ENCODE results near the gene NOTCH4.
A peak's percentile ranks its signal among the peaks of the same experiment; 100 is the strongest.

The NOTCH4 gene

GRCh38 chr6:32171234-32171633 lies 52.6 kb downstream of the NOTCH4 start:
- Histone ChIP-seq H3K27ac (ENCODE audit: low read length, poor library complexity, severe bottlenecking) (no peak overlapping the region), H2BK120ac (ENCODE audit: low read depth, low read length) (no peak overlapping the region), H3K9ac (ENCODE audit: low read length) (no peak overlapping the region), H3K23ac (ENCODE audit: low read length in 2 of 2) (no peak overlapping the region), H2AFZ (ENCODE audit: low read depth, low read length) (no peak overlapping the region), H2BK12ac (ENCODE audit: low read length in 2 of 2) (peak overlapping the region in 1 of 2 experiments; percentile 17), H3K9me3 (ENCODE audit: control insufficient read depth, low read length) (no peaks in the 10 kb centered on the region), H4K8ac (ENCODE audit: low read length) (no peak overlapping the region), H3K36me3 (ENCODE audit: control insufficient read depth in 1 of 2, insufficient read depth in 2 of 2, low read depth in 1 of 2, low read length in 2 of 2) (peaks cover 52% of the 10 kb centered on the region in 2 experiments), H2BK15ac (ENCODE audit: low read depth, poor library complexity, severe bottlenecking) (no peak overlapping the region), H3K4me3 (ENCODE audit: insufficient read depth in 1 of 2, low read depth in 1 of 2, low read length in 2 of 2) (no peak overlapping the region), H3K18ac (ENCODE audit: low read depth in 1 of 2, low read length in 2 of 2) (no peak overlapping the region), H3K27me3 (ENCODE audit: control insufficient read depth in 1 of 2, insufficient read depth in 1 of 2, low read length in 2 of 2) (no peaks in the 10 kb centered on the region), H3K4me1 (ENCODE audit: control insufficient read depth, insufficient read depth, low read depth, low read length) (peaks cover 21% of the 10 kb centered on the region), H2BK5ac (ENCODE audit: low read depth, low read length, poor library complexity, severe bottlenecking) (no peak overlapping the region), H3K4ac (ENCODE audit: low read depth in 1 of 2, low read length in 2 of 2) (no peak overlapping the region), H4K91ac (ENCODE audit: low read length) (no peak overlapping the region), H3K4me2 (ENCODE audit: low read length, poor library complexity, severe bottlenecking) (no peak overlapping the region), H2AK5ac (ENCODE audit: low read length, severe bottlenecking) (no peak overlapping the region), H3K79me1 (replicated peaks; ENCODE audit: low read length, poor library complexity, severe bottlenecking) (peaks cover 28% of the 10 kb centered on the region), H3K14ac (ENCODE audit: low read length in 2 of 2) (peak overlapping the region in 1 of 2 experiments; percentile 37)
- WGBS: 99% methylated on average over 6 of the region's 6 CpGs
- no peak for DNase-seq

- H3K27ac ChIP-seq (ENCODE audit: low read length, poor library complexity, severe bottlenecking): no peak overlapping the region
- H2AK5ac ChIP-seq (ENCODE audit: low read length, severe bottlenecking): no peak overlapping the region
- no peak overlapping the region for H3K9ac ChIP-seq (ENCODE audit: low read length)
- no peak overlapping the region for H3K4me3 ChIP-seq (ENCODE audit: insufficient read depth in 1 of 2, low read depth in 1 of 2, low read length in 2 of 2)
- H4K8ac ChIP-seq (ENCODE audit: low read length): no peak overlapping the region
- H3K4me1 ChIP-seq (ENCODE audit: control insufficient read depth, insufficient read depth, low read depth, low read length): peaks cover 21% of the 10 kb centered on the region
- no peak overlapping the region for H4K91ac ChIP-seq (ENCODE audit: low read length)
- H3K36me3 ChIP-seq (ENCODE audit: control insufficient read depth in 1 of 2, insufficient read depth in 2 of 2, low read depth in 1 of 2, low read length in 2 of 2): peaks cover 55 to 59% of the 10 kb centered on the region in 2 experiments
- peaks cover 27% of the 10 kb centered on the region for H3K79me1 ChIP-seq (replicated peaks; ENCODE audit: low read length, poor library complexity, severe bottlenecking)
- H3K4me2 ChIP-seq (ENCODE audit: low read length, poor library complexity, severe bottlenecking): no peak overlapping the region
- no peak overlapping the region for H2BK15ac ChIP-seq (ENCODE audit: low read depth, poor library complexity, severe bottlenecking)
- no peak overlapping the region for H2BK120ac ChIP-seq (ENCODE audit: low read depth, low read length)
- H2BK5ac ChIP-seq (ENCODE audit: low read depth, low read length, poor library complexity, severe bottlenecking): no peak overlapping the region
- no peak overlapping the region for H2BK12ac ChIP-seq (ENCODE audit: low read length in 2 of 2)
- H3K18ac ChIP-seq (ENCODE audit: low read depth in 1 of 2, low read length in 2 of 2): no peak overlapping the region
- no peaks in the 10 kb centered on the region for H3K27me3 ChIP-seq (ENCODE audit: control insufficient read depth in 1 of 2, insufficient read depth in 1 of 2, low read length in 2 of 2)
- H3K9me3 ChIP-seq (ENCODE audit: control insufficient read depth, low read length): no peaks in the 10 kb centered on the region
- H3K14ac ChIP-seq (ENCODE audit: low read length in 2 of 2): no peak overlapping the region
- H3K23ac ChIP-seq (ENCODE audit: low read length in 2 of 2): no peak overlapping the region
- no peak for DNase-seq
- H2AFZ ChIP-seq (ENCODE audit: low read depth, low read length): no peak overlapping the region
- 84% methylated on average over 8 of the region's 11 CpGs for WGBS
- no peak overlapping the region for H3K4ac ChIP-seq (ENCODE audit: low read depth in 1 of 2, low read length in 2 of 2)
Measured at GRCh38 chr6:32170294-32170693, 53.6 kb downstream of the NOTCH4 start.

- DNase-seq: no peak
- no peak overlapping the region for H3K4me2 ChIP-seq (ENCODE audit: low read length, poor library complexity, severe bottlenecking)
- no peak overlapping the region for H3K4ac ChIP-seq (ENCODE audit: low read depth in 1 of 2, low read length in 2 of 2)
- no peak overlapping the region for H3K23ac ChIP-seq (ENCODE audit: low read length in 2 of 2)
- H3K79me1 ChIP-seq (replicated peaks; ENCODE audit: low read length, poor library complexity, severe bottlenecking): peaks cover 22% of the 10 kb centered on the region
- H2BK5ac ChIP-seq (ENCODE audit: low read depth, low read length, poor library complexity, severe bottlenecking): no peak overlapping the region
- H2AFZ ChIP-seq (ENCODE audit: low read depth, low read length): no peak overlapping the region
- no peak overlapping the region for H2AK5ac ChIP-seq (ENCODE audit: low read length, severe bottlenecking)
- H4K8ac ChIP-seq (ENCODE audit: low read length): no peak overlapping the region
- peaks cover 15% of the 10 kb centered on the region for H3K4me1 ChIP-seq (ENCODE audit: control insufficient read depth, insufficient read depth, low read depth, low read length)
- no peak overlapping the region for H3K27ac ChIP-seq (ENCODE audit: low read length, poor library complexity, severe bottlenecking)
- peaks cover 61 to 64% of the 10 kb centered on the region in 2 experiments for H3K36me3 ChIP-seq (ENCODE audit: control insufficient read depth in 1 of 2, insufficient read depth in 2 of 2, low read depth in 1 of 2, low read length in 2 of 2)
- H3K9me3 ChIP-seq (ENCODE audit: control insufficient read depth, low read length): no peaks in the 10 kb centered on the region
- WGBS: 94% methylated on average over 11 of the region's 11 CpGs
- H3K9ac ChIP-seq (ENCODE audit: low read length): no peak overlapping the region
- H2BK15ac ChIP-seq (ENCODE audit: low read depth, poor library complexity, severe bottlenecking): no peak overlapping the region
- H2BK120ac ChIP-seq (ENCODE audit: low read depth, low read length): no peak overlapping the region
- no peak overlapping the region for H3K18ac ChIP-seq (ENCODE audit: low read depth in 1 of 2, low read length in 2 of 2)
- H2BK12ac ChIP-seq (ENCODE audit: low read length in 2 of 2): no peak overlapping the region
- H4K91ac ChIP-seq (ENCODE audit: low read length): no peak overlapping the region
- no peaks in the 10 kb centered on the region for H3K27me3 ChIP-seq (ENCODE audit: control insufficient read depth in 1 of 2, insufficient read depth in 1 of 2, low read length in 2 of 2)
- H3K4me3 ChIP-seq (ENCODE audit: insufficient read depth in 1 of 2, low read depth in 1 of 2, low read length in 2 of 2): no peak overlapping the region
- H3K14ac ChIP-seq (ENCODE audit: low read length in 2 of 2): no peak overlapping the region
Measured at GRCh38 chr6:32168807-32169591, 54.9 kb downstream of the NOTCH4 start.

- DNase-seq: no peak
- Histone ChIP-seq H3K4ac (ENCODE audit: low read depth in 1 of 2, low read length in 2 of 2) (no peak overlapping the region), H3K14ac (ENCODE audit: low read length in 2 of 2) (no peak overlapping the region), H3K9ac (ENCODE audit: low read length) (no peak overlapping the region), H3K27me3 (ENCODE audit: control insufficient read depth in 1 of 2, insufficient read depth in 1 of 2, low read length in 2 of 2) (no peaks in the 10 kb centered on the region), H3K36me3 (ENCODE audit: control insufficient read depth in 1 of 2, insufficient read depth in 2 of 2, low read depth in 1 of 2, low read length in 2 of 2) (peaks cover 66 to 67% of the 10 kb centered on the region in 2 experiments), H3K9me3 (ENCODE audit: control insufficient read depth, low read length) (no peaks in the 10 kb centered on the region), H2BK5ac (ENCODE audit: low read depth, low read length, poor library complexity, severe bottlenecking) (no peak overlapping the region), H3K18ac (ENCODE audit: low read depth in 1 of 2, low read length in 2 of 2) (no peak overlapping the region), H2AFZ (ENCODE audit: low read depth, low read length) (no peak overlapping the region), H2BK15ac (ENCODE audit: low read depth, poor library complexity, severe bottlenecking) (no peak overlapping the region), H3K27ac (ENCODE audit: low read length, poor library complexity, severe bottlenecking) (no peak overlapping the region), H4K8ac (ENCODE audit: low read length) (no peak overlapping the region), H3K23ac (ENCODE audit: low read length in 2 of 2) (no peak overlapping the region), H3K4me1 (ENCODE audit: control insufficient read depth, insufficient read depth, low read depth, low read length) (peaks cover 12% of the 10 kb centered on the region), H3K79me1 (replicated peaks; ENCODE audit: low read length, poor library complexity, severe bottlenecking) (peaks cover 20% of the 10 kb centered on the region), H3K4me3 (ENCODE audit: insufficient read depth in 1 of 2, low read depth in 1 of 2, low read length in 2 of 2) (no peak overlapping the region), H3K4me2 (ENCODE audit: low read length, poor library complexity, severe bottlenecking) (no peak overlapping the region), H4K91ac (ENCODE audit: low read length) (no peak overlapping the region), H2AK5ac (ENCODE audit: low read length, severe bottlenecking) (no peak overlapping the region), H2BK120ac (ENCODE audit: low read depth, low read length) (no peak overlapping the region), H2BK12ac (ENCODE audit: low read length in 2 of 2) (no peak overlapping the region)
- 98% methylated on average over 1 of the region's 2 CpGs for WGBS
Measured at GRCh38 chr6:32168350-32168749, 55.5 kb downstream of the NOTCH4 start.

Data from mesenchymal stem cell (in vitro differentiated cells and primary cell).